GM10248 (cell line): Measurements from ENCODE around the gene UBE2QL1.

ENCODE experiments used
- CTCF ChIA-PET: fragments of 300-600 bp; sonication (Branson Sonifier 250); formaldehyde crosslinking; extraction: SDS; loops from one replicate; lab custom pipeline; 2021; ENCODE audit warnings: antibody characterized with exemption; lab: Yijun Ruan, JAX
- POLR2A ChIA-PET: fragments of 350-650 bp; sonication (Branson Sonifier 250); formaldehyde crosslinking; extraction: SDS; loops from one replicate; lab custom pipeline; 2020; ENCODE audit warnings: antibody characterized with exemption; lab: Yijun Ruan, JAX
- DNase-seq: peaks from one replicate; pipeline ENCODE4 v3.0.0; 2012; ENCODE audit errors: extremely low spot score
- CTCF ChIP-seq: IDR thresholded peaks from 2 replicates; pipeline ENCODE4 v1.5.1; 2012; ENCODE audit warnings: mild to moderate bottlenecking, low read depth; ENCODE audit errors: extremely low read depth, missing control alignments, control extremely low read depth

The UBE2QL1 gene

DNA sequence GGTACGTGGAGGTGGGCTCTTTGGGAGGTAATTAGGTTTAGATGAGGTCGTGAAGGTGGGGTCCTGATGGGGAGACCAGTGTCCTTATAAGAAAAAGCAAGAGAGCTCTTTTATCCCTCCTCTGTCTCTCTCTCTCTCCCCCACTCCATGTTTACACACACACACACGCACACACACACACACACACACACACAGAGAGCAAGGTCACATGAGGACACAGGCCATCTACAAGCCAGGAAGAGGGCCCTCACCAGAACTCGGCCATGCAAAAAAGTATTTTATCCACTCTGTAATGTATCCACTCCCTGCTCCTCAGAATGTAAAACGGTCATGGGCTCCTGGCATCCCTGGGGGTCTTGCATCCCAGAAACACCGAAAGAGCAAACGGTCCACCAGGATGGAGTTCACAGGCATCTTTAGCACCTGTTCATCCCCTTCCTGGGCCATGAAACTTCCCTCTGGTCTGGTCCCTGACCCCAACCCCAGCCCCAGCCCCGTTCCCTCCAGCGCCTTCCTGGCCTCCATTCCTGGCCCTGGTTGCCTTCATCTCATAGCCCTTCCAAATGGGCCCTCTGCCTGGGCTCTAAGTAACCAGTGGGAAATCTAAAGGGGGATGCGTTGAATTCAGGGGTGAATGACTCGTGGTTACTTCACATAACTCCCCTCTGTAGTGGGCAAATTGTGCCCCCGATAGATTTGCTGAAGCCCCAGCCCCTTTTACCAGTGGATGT is 95.3 kb downstream of the UBE2QL1 start:
- CTCF ChIA-PET: no interaction called here
- DNase-seq: no peak
- TF ChIP-seq CTCF: no peak
- POLR2A ChIA-PET: no interaction called here
